ENCODE measurements around the gene MED27.
"Not testable (repeated sequence)": the region's sequence is repeated elsewhere in the genome, so short reads cannot be mapped to it uniquely, and the experiment has no call there.

MED27 gene

GRCh38 chr9:132074736-132075135 lies 4.9 kb downstream of the MED27 start:
- DNase-seq, result no peak

GRCh38 chr9:132071847-132072507 lies 7.7 kb downstream of the MED27 start:
- no peak for DNase-seq

GRCh38 chr9:132069046-132069898 lies 10.4 kb downstream of the MED27 start:
- DNase-seq, result no peak

GRCh38 chr9:132068605-132069004 lies 11.1 kb downstream of the MED27 start:
- DNase-seq, result no peak

- no peak for DNase-seq
Observed at GRCh38 chr9:132066511-132066910, 13.2 kb downstream of the MED27 start.

- no peak for DNase-seq
Observed at GRCh38 chr9:132066057-132066456, 13.6 kb downstream of the MED27 start.

GRCh38 chr9:132063281-132063680 lies 16.4 kb downstream of the MED27 start:
- DNase-seq, result no peak

- DNase-seq, result no peak
Observed at GRCh38 chr9:132062806-132063205, 16.9 kb downstream of the MED27 start.

- no peak for DNase-seq
Observed at GRCh38 chr9:132061526-132061925, 18.1 kb downstream of the MED27 start.

- no peak for DNase-seq
Observed at GRCh38 chr9:132059361-132059760, 20.3 kb downstream of the MED27 start.

- DNase-seq, result not testable (repeated sequence)
Observed at GRCh38 chr9:132058226-132058625, 21.4 kb downstream of the MED27 start.

GRCh38 chr9:132056717-132057560 lies 22.7 kb downstream of the MED27 start:
- no peak for DNase-seq

GRCh38 chr9:132055756-132056155 lies 23.9 kb downstream of the MED27 start:
- no peak for DNase-seq

- DNase-seq, result no peak
Observed at GRCh38 chr9:132054024-132054423, 25.6 kb downstream of the MED27 start.

GRCh38 chr9:132049900-132050299 lies 29.8 kb downstream of the MED27 start:
- no peak for DNase-seq

GRCh38 chr9:132049323-132049882 lies 30.3 kb downstream of the MED27 start:
- DNase-seq, result no peak

- no peak for DNase-seq
Observed at GRCh38 chr9:132048201-132048600, 31.5 kb downstream of the MED27 start.

- DNase-seq, result no peak
Observed at GRCh38 chr9:132046456-132046855, 33.2 kb downstream of the MED27 start.

GRCh38 chr9:132044176-132044875 lies 35.3 kb downstream of the MED27 start:
- DNase-seq, result no peak

- DNase-seq, result no peak
Observed at GRCh38 chr9:132043708-132044107, 36.0 kb downstream of the MED27 start.

GRCh38 chr9:132042324-132042723 lies 37.3 kb downstream of the MED27 start:
- no peak for DNase-seq

- DNase-seq, result no peak
Observed at GRCh38 chr9:132041798-132042197, 37.9 kb downstream of the MED27 start.
